ENCODE measurements around the gene TP53I11. TPM values are rescaled to one million over a fixed set of nuclear protein-coding genes. Genes with fewer than 3 reads are reported as not detected.

TP53I11 gene
- total and polyA plus RNA-seq, 8 donors, result 45.7 to 95.5 (median 58.2) TPM

DNA sequence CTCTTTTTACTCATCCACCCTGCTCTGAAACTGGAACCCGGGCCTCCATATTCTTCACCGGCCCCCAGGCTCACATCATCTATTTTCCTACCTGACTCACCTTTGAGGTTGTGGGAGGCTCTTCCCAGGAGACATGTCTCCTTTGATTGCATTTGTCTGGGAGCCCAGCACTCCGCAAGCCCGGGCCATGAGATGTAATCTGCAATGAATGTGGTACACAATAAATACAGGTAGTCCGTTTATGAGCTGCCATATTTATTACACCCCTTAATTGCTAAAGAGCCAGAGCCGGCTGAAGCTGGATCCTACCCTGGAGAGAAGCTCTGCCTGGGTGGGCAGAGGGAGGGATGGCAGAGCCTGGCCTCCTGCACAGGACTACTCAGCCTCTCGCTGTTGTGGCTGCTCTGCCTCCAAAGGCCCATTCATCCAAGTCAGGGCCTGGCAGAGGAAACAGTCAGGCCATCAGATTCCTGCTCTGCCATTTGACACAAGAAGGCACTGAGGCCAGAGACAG, 49.5 kb downstream of the TP53I11 start:
- ATAC-seq (no peak), DNase-seq (no peak)
- no peaks in the 10 kb centered on the region for H3K4me1 ChIP-seq
- H3K4me3 ChIP-seq, result no peak overlapping the region
- TF ChIP-seq, protein P1, sequence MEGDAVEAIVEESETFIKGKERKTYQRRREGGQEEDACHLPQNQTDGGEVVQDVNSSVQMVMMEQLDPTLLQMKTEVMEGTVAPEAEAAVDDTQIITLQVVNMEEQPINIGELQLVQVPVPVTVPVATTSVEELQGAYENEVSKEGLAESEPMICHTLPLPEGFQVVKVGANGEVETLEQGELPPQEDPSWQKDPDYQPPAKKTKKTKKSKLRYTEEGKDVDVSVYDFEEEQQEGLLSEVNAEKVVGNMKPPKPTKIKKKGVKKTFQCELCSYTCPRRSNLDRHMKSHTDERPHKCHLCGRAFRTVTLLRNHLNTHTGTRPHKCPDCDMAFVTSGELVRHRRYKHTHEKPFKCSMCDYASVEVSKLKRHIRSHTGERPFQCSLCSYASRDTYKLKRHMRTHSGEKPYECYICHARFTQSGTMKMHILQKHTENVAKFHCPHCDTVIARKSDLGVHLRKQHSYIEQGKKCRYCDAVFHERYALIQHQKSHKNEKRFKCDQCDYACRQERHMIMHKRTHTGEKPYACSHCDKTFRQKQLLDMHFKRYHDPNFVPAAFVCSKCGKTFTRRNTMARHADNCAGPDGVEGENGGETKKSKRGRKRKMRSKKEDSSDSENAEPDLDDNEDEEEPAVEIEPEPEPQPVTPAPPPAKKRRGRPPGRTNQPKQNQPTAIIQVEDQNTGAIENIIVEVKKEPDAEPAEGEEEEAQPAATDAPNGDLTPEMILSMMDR (IDR thresholded peaks at IDR 0.05), result no peak
- H3K36me3 ChIP-seq, result no peaks in the 10 kb centered on the region
- intact Hi-C loops (cut with DNase I), result no loop called here
- H3K27me3 ChIP-seq, result no peaks in the 10 kb centered on the region
- H3K27ac ChIP-seq, result no peak overlapping the region
- H3K9me3 ChIP-seq, result no peaks in the 10 kb centered on the region

DNA sequence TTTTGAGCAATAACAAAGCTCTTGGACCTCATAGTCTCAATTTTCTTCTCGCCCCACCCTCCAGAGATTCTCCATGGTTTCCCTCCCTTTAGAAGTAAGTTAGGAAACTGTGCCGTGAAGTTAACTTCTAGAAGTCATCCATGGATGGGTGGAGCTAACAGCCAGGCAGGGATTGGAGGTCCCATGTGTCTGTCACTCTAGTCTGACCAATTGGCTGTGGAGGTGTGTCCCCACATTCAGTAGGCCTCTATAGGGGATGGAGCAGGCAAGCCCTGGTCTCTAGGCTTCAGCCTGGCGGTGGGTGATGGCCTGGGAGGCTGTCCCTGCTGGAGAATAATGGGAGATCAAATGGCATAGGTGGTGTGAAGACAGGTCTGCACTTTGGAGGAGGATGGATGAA, 50.7 kb downstream of the TP53I11 start:
- ATAC-seq (peak; percentile 33), DNase-seq (no peak)
- H3K4me3 ChIP-seq, result no peak overlapping the region
- peaks cover 0 to 2% of the 10 kb centered on the region in 2 donors for H3K27me3 ChIP-seq
- H3K27ac ChIP-seq, result no peak overlapping the region
- no peaks in the 10 kb centered on the region for H3K36me3 ChIP-seq
- no peaks in the 10 kb centered on the region for H3K9me3 ChIP-seq
- TF ChIP-seq, protein P1 (IDR thresholded peaks at IDR 0.05), result no peak
- H3K4me1 ChIP-seq, result no peaks in the 10 kb centered on the region
- intact Hi-C loops (cut with DNase I), result loop anchor here in 1 of 2 donors (10.0 kb wide), 1 partner anchor 175 kb away; the partner anchor contains the start of gene TSPAN18

DNA sequence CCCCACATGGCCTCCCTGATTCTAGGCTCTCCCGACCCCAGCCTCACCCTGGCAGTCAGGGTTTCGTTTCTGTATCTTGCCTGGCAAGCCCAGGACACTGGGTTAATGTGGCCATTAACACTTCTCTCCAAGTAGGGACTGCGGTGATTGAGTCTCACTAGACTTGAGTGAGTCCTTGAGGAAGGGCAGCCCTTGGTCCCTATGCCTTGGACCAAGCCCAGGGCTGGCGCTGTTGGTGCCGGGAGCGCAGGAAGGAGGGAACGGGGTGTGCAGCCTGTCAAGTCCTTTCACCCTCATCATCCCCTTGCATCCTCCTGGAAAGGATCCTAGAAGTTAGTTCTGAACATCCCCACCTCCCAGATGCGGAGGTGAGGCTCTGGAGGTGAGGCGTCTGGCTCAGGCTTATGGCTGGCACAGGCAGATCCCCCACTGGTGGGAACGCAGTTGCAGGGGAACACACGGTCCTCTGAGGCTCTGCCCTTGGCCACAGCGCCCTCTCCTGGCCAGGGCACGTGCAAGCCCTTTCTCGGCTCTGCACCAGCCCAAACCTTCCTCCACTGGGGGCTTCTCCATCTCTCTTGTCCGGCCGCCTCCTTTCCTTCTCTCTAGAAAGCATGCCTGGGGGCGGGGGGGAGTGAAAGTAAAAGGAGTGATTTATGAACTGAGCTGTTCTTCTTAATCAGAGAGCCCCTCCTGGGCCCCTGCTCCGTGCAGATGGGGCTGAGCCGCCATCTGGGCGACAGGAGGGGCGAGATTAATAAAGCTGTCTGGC, 56.7 kb downstream of the TP53I11 start:
- Histone ChIP-seq H3K36me3 (no peaks in the 10 kb centered on the region), H3K27me3 (peaks cover 0 to 10% of the 10 kb centered on the region in 2 donors), H3K4me3 (no peak overlapping the region), H3K4me1 (no peaks in the 10 kb centered on the region), H3K27ac (no peak overlapping the region), H3K9me3 (no peaks in the 10 kb centered on the region)
- TF ChIP-seq, protein P1 (IDR thresholded peaks at IDR 0.05), result peak; percentile 65 to 73
- peak in 3 of 4 donors; percentile 40 to 81 (median 79) for DNase-seq
- peak; percentile 91 for ATAC-seq
- intact Hi-C loops (cut with DNase I), result loop anchor here in 1 of 2 donors (10.0 kb wide), 1 partner anchor 169 kb away; the partner anchor contains the start of gene TSPAN18

DNA sequence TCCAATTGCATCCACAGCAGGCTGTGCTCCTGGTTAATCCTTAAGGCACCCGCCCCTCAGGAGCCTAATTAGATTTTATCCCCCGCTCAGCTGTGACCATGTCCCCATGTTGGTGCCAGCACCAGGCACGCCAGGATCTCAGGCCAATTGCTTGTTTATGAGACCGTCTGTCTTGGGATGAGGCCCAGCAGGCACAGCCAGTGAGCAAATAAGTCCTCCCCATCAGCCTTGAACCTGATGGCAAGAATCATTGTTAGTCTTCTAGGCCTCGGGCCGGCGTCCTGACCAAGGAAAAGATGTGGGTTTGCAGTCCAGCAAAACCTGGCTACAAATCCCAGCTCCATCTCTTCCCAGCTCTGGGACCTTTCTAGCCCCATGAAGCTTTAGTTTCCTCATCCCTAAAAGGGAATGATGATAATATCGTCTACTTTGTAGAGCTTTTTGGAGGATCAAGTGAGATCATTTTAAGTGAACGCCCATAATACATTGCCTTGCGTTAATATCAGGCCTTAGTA, 57.3 kb downstream of the TP53I11 start:
- TF ChIP-seq, protein P1 (IDR thresholded peaks at IDR 0.05), result no peak
- DNase-seq, result peak in 1 of 4 donors; percentile 28
- H3K27ac ChIP-seq, result no peak overlapping the region

DNA sequence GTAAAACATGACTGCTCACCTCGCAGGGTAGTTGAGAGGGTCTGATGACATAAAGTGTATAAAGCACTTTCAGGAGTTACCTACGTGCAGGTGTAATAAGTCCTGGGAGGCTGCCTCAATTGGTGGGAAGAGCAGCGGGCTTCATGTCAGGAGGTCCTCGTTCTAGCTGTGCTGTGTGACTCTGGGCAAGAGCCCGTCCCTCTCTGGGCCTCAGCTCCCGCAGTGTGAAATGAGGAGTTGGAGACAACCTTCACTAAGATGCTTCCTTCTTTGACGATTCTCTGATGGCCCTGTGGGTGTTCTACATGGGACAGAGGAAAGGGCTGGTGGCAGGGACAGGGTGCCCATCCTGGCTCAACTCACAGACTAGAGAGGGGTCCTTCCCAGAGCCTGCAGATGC, 57.8 kb downstream of the TP53I11 start:
- H3K36me3 ChIP-seq, result no peaks in the 10 kb centered on the region
- H3K4me3 ChIP-seq, result no peak overlapping the region
- DNase-seq (no peak), ATAC-seq (no peak)
- no peaks in the 10 kb centered on the region for H3K4me1 ChIP-seq
- H3K27me3 ChIP-seq, result peaks cover 0 to 10% of the 10 kb centered on the region in 2 donors
- TF ChIP-seq, protein P1 (IDR thresholded peaks at IDR 0.05), result no peak
- no peaks in the 10 kb centered on the region for H3K9me3 ChIP-seq
- intact Hi-C loops (cut with DNase I), result loop anchor here in 1 of 2 donors (10.0 kb wide), 1 partner anchor 168 kb away; the partner anchor contains the start of gene TSPAN18
- H3K27ac ChIP-seq, result no peak overlapping the region

More for the DNA sequence above, 57.3 kb downstream of the TP53I11 start:
- Histone ChIP-seq H3K4me3 (no peak overlapping the region), H3K27me3 (peaks cover 0 to 10% of the 10 kb centered on the region in 2 donors), H3K9me3 (no peaks in the 10 kb centered on the region), H3K4me1 (no peaks in the 10 kb centered on the region), H3K36me3 (no peaks in the 10 kb centered on the region)
- intact Hi-C loops (cut with DNase I), result loop anchor here in 1 of 2 donors (10.0 kb wide), 1 partner anchor 169 kb away; the partner anchor contains the start of gene TSPAN18
- no peak for ATAC-seq
